GM21723 (cell line): Measurements from ENCODE around the gene B3GAT3.
"Not testable (repeated sequence)": the region's sequence is repeated elsewhere in the genome, so short reads cannot be mapped to it uniquely, and the experiment has no call there.

ENCODE experiments used
- ATAC-seq: cut with Tn5 transposase; IDR thresholded peaks from one replicate; pipeline ENCODE4 v1.9.1; 2021; ENCODE audit warnings: mild to moderate bottlenecking, moderate library complexity; ENCODE audit not compliant: unreplicated experiment

The B3GAT3 gene

DNA sequence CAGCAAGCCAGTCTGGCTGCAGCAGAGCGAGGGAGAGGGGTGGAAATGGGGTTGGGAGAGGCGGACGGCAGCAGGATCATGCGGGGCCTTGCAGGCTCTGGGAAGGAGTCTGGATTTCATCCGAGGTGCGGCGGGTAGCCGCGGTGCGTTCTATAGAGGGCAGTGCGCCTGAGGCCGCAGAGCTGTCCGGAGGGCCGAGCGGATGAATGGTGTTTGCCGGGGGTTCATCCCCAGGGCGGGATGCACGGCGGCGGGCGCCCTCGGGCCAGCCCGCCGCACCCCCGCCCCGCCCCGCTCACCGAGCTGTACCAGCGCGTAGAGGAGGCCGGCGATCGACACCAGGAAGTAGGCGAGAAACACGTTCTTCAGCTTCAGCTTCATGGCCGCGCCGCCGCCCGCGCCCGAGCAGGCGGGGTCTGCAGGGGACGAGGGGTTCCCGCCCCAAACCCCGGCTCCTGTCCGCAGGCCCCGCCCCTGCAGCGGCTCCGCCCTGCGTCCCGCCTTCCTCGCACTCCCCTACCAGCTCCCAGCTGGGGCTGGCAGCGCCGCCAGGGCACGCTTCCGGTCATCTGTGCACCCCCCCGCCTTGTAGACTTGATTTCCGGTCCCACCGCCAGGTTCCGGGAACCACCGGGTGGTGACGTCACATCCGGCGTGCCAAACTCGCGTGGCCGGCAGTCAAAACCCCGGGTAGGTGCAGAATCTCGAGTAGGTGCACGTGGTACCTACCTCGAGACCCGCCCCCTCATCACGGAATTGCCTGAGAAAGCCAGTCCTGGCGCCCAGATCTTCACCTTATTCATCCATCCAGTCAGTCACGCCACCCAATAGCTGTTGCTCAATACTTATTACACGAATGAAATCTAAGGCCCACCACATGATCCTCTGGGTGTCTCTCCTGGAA, at the start of gene B3GAT3:
Gene B3GAT3, minus strand, starts transcription at position 420 of the 904 bp plus-strand sequence. Its CDS starts 39 bp downstream, at position 381.
- ATAC-seq: peak; percentile 91

DNA sequence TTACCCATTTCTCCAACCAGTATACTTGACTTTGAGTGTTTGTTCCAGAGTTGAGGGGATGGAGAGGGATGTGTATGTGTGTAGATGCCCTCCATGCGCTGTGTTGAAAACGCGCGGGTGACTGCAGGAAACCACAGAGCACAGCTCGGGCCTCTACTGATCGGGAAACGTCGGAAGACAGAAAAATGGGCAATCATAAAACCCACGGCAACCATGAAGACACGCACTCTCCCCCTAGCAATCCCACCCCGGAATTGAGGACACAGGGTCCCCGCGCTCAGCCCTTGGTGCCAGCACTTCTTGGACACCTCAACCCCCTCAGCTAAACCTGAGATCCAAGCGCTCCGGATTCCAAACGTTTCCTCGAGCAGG, 49.4 kb upstream of the B3GAT3 start:
- peak; percentile 16 for ATAC-seq

DNA sequence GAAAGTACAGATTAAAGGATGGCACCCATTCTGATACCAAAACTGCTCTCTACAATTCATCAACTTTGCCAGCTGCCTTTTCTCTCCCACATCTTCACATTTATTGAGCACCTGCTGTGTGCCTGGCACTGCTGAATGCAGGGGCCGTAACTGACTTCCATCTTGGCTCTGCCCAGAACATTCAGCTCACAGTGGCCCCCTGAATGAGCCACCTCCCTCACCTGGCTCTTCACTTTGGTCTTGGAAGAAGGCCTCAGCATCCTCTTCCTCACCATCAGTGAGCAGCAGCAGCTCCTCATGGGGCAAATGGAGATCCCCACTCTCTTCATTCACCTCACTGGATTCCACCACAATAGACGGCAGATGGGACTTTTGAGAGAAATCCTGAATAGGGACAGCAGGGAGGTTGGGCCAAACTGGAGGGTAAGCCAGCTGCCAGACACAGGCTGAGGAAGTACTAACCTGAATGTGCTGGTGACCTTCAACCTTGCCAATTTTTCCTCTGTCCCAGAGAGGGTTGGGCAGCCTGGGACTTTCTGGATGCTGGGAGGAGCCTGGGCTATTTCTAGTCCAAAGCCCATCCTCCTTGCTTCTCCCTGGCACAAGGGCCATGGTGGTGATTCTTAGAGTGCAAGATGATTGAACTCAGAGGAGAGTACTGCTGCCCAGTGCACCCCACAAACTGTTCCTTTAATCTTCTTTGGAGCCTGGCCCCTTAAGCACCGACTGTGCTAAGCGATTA, 47.8 kb upstream of the B3GAT3 start:
- ATAC-seq: no peak

DNA sequence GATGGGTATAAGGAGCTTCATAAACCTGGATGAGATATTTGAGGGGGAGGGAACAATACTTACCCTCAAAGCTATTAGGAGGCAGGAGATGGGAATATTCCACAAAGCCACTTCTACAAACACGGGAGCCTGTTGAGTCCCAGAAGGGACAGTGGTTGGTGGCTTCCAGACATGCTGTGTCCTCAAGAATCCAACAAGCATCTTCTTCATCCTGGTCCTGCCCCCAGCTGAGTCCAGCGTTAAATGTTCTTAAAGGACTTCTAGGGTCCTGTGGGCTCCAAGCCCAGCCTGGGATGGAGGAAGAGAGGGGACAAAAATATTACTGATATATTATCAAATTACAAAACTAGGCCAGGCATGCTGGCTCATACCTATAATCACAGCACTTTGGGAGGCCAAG, 45.7 kb upstream of the B3GAT3 start:
- no peak for ATAC-seq

DNA sequence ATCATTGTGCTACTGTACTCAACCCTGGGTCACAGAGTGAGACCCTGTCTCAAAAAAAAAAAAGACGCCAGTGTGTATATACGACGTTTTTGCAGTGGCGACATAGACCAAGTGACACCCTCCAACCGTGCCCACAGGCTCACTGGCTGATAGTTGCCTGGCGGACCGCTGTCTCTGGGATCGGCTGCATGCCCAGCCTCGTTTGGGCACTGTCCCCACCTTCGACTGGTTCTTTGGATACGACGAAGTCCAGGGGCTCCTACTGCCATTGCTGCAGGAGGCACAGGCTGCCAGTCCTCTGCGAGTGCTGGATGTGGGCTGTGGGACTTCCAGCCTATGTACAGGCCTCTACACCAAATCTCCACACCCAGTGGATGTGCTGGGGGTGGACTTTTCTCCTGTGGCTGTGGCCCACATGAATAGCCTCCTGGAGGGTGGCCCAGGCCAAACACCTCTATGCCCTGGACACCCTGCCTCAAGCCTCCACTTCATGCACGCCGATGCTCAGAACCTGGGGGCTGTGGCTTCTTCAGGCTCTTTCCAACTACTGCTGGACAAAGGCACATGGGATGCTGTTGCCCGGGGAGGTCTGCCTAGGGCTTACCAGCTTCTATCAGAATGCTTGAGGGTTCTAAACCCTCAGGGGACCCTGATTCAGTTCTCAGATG, 44.6 kb upstream of the B3GAT3 start:
- ATAC-seq: no peak

GRCh38 chr11:62665599-62666258, 43.9 kb upstream of the B3GAT3 start:
- ATAC-seq: peak; percentile 20

DNA sequence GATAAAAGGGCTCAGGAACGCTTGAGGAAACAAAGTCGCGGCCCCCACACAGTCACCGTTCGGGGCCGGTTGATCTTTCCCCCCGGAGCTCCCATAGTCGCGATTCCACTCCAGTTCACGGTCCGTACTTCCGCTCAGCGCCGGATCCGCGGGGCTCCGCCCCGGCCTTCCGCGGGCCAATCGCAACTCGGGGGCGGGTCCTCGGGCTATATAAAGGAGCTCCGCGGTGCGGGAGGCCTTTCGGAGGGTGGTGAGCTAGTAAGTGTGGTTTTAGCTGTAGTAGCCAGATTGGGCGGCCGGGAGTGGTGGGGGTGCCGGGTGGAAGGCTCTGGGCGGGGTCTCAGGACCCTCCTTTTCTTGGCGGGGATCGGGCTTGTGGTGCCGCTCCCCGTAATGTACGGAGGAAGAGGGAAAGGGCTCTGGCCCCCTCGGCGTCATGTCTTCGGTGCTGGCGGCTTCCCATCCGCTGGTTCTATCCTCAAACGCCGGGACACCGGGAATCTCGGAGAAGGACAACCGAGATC, 43.4 kb upstream of the B3GAT3 start, which contains the start of the genes C11orf98 and CSKMT:
Gene C11orf98, minus strand, starts transcription at position 136 of the 524 bp plus-strand sequence. Its CDS starts 41 bp downstream, at position 95.
Gene CSKMT, plus strand, starts transcription at position 238 of the 524 bp plus-strand sequence. CDS start 568 bp downstream, outside the sequence.
- ATAC-seq: peak; percentile 80

DNA sequence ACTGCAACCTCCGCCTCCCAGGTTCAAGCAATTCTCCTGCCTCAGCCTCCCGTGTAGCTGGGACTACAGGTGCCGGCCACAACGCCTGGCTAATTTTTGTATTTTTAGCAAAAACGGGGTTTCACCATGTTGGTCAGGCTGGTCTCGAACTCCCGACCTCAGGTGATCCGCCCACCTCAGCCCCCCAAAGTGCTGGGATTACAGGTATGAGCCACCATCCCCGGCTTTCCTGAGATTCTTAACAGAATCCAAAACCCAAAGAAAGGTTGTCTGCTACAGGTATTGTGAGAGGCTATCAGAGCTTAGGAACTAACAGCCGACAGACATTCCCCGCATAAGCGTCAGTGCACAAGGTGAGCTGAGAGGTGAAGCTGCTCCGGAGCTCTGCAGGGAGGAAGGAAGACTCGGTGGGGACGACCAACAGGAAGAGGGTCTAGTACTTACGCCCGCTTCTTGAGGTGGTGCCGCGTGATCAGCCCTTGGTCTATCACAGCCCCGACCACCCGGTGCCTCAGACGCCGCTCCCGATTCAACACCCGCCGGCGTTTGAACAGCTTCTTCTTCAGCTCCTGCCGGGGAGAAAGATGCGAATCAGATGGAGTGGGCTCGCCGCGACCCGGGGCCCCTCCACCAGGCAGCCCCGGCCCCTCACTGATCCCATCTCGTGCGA, 42.8 kb upstream of the B3GAT3 start:
- ATAC-seq: peak; percentile 30

DNA sequence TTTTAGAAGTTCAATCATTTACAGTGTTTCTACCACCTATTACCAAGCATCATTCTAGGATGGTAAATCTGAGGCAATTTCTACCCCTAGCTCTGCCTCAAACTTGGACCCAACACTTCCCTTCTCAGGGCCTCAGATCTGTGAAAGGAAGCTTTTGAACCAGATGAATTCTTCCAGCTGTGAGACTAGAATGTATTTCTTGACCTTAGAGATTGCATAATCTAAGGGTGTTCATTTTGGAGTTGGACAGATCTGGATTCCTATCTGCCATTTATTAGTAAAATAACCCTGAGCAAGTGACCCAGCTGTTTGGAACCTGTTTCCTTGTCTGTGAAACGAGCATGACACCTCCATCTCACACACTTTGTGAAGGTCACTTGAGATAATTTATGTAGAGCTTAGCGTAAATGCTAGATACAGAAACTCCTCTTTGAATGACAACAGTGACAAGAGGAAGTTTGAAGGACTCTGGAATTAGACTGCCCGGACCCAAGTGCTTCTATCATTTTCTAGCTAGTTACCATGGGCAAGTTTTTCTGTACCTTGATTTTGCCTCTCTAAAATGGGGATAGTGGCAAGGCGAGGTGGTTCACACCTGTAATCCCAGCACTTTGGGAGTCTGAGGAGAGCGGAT, 35.1 kb upstream of the B3GAT3 start:
- ATAC-seq: no peak

- ATAC-seq: no peak
These were observed 32.5 kb upstream of the B3GAT3 start for GRCh38 chr11:62654297-62654696.

DNA sequence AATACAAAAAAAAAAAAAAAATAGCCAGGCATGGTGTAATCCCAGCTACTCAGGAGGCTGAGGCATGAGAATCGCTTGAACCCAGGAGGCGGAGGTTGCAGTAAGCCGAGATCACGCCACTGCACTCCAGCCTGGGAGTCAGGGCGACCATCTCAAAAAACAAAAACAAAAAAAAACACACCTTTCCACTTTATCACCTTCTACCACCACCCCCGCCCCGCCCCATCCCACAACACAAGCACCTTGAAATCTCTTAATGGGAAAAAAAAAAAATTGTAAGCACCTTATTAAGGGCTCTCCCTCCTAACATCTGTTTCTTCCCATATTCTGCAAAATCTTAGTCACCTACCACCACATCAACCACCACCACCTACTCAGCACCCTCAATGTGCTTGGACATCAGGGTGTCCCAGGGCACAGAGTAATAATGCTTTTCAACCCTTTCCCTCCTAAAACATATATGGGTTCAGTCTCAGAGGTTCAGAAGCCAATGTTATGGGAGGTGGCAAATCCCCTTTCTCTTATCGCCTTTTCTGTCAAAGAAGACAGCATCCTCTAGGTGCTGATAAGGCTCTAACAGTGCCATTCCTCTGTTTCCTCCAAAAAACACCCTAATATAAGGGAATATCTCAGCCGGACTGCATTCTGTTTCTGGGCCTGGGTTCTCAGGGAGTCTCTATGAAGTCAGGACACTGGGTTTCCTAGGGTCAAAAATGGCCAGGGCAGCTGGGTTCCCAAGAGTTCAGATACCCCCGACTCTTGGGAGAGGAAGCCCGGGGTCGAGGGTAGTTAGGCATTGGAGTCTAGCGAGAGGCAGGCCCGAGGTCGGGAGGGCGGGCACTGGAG, 30.6 kb upstream of the B3GAT3 start:
- peak; percentile 23 for ATAC-seq

- not testable (repeated sequence) for ATAC-seq
These were observed 28.5 kb upstream of the B3GAT3 start for GRCh38 chr11:62650283-62650682.

GRCh38 chr11:62649486-62649885, 27.7 kb upstream of the B3GAT3 start:
- no peak for ATAC-seq

DNA sequence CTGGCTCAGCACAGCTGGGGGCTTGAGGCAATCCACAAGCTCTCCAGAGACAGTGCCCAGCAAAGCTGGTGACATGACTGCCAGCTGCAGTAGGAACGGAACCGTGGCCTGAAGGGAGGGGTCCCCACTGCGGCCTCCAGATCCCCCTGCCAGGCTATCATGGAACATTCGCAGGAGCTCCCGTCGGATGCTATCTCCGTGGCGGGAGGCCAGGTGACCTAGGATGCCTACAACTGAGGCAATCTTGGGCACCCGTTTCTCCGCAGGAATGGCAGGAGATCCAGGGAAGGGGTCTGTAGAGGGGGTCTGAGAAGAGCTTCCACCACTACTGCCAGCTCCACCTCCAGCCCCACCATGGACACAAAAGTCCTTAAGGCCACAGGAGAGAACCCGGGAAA, 27.2 kb upstream of the B3GAT3 start:
- no peak for ATAC-seq

- ATAC-seq: no peak
These were observed 26.6 kb upstream of the B3GAT3 start for GRCh38 chr11:62648185-62648966.

DNA sequence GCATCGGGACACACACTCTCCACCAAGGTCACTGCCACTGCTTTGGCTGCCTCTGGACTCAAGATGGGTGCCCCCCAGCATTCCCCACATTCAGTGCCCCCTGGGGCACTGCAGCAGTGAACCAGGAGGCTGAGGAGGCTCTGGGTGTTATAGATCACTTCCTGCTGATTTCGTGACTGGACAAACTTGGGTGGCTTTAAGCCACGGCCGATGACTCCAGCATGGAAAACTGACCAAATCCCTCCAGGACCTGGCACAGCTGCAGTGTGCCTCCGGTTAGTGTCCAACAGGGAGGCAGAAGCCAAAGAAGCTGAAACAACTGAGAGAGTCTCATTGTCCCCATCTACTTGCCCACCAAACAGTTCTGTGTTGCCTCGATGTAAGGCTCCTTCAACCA, 25.8 kb upstream of the B3GAT3 start:
- no peak for ATAC-seq

DNA sequence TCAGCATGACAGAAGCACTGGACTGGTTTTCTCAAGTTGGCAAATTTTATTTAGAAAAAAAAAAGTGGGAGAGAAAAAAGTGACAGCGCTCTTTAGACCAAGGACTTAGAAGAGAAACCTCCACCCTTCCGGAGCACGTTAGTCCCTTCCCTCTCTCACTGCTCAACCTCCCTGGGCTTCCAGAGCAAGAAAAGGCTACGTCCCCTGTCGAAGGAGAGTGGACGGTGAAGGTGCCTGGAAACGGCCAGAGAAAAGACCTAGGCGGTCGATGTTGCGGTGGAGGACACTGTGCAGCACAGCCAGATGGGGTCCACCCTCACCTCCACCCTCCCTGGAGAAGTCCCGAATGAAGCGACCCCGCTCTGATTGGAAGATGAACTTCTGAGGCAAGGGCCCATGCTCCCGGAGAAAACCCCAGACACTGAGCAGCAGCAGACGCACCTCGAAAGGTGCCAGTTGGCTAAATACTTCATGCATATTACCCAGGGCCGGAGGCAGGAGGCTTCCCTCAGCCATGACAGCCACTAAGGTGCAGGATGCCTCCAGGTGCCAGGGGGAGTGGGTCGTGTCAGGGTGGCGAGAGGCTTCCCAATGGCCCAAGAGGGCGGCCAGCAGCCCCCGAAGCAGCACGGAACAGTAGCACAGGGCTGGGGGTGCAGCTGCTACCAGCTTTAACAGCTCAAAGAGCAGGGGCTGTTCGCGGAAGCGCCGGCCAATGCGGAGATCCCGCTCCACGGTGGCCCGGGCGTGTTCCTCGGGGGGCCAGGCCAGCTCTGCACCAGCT, 25.2 kb upstream of the B3GAT3 start:
- no peak for ATAC-seq
